H1 (cell line): Measurements from ENCODE around the gene CFAP221. TPM values are rescaled to one million over a fixed set of nuclear protein-coding genes. Genes with fewer than 3 reads are reported as not detected.

Experiments
- CTCF ChIA-PET: fragments of 300-600 bp; sonication (Branson Sonifier 250); formaldehyde crosslinking; loops from one replicate; lab custom pipeline; 2021; ENCODE audit not compliant: partially characterized antibody; lab: Charles Lee
- POLR2A ChIA-PET: fragments of 300-600 bp; sonication (Branson Sonifier 250); formaldehyde crosslinking; loops from one replicate; lab custom pipeline; 2021; ENCODE audit warnings: inconsistent platforms; ENCODE audit not compliant: partially characterized antibody; lab: Charles Lee
- DNase-seq, 2 experiments: peaks; one replicate each; pipeline versions ENCODE4 v3.0.0 to v3.0.0-alpha.2; 2010 to 2022; ENCODE audit warnings: low spot score in 2 of 2, low read depth in 1 of 2, mixed read lengths in 1 of 2
- FAIRE-seq: peaks from 2 replicates; lab custom pipeline; 2011; peaks lifted over from hg19 to GRCh38; lab: Jason Lieb, UNC
- H2AFZ ChIP-seq: 2 replicates; pipeline ENCODE4 v1.8.1; 2012; ENCODE audit warnings: low read length, inconsistent platforms
- H2AK5ac ChIP-seq: 2 replicates; pipeline ENCODE4 v1.6.1; 2013; ENCODE audit warnings: low read depth, low read length
- H2BK120ac ChIP-seq: replicated peaks from 2 replicates; pipeline ENCODE3; 2013; ENCODE audit warnings: low read depth, low read length, inconsistent platforms
- H2BK12ac ChIP-seq: 2 replicates; pipeline ENCODE4 v1.6.1; 2013; ENCODE audit warnings: low read depth, low read length
- H2BK15ac ChIP-seq: 2 replicates; pipeline ENCODE4 v1.6.1; 2013; ENCODE audit warnings: low read length
- H2BK20ac ChIP-seq: 2 replicates; pipeline ENCODE4 v1.6.1; 2013; ENCODE audit warnings: low read length
- H2BK5ac ChIP-seq: 2 replicates; pipeline ENCODE4 v1.6.1; 2013; ENCODE audit warnings: low read depth, low read length
- H3K14ac ChIP-seq: 2 replicates; pipeline ENCODE4 v1.6.1; 2013; ENCODE audit warnings: inconsistent platforms; ENCODE audit not compliant: insufficient read length
- H3K18ac ChIP-seq: 2 replicates; pipeline ENCODE4 v1.6.1; 2013; ENCODE audit warnings: low read length; ENCODE audit errors: extremely low read depth
- H3K23ac ChIP-seq: 2 replicates; pipeline ENCODE4 v1.6.1; 2013; ENCODE audit warnings: inconsistent platforms; ENCODE audit not compliant: insufficient read length
- H3K23me2 ChIP-seq: 2 replicates; pipeline ENCODE4 v1.6.1; 2013; ENCODE audit warnings: low read depth, low read length
- H3K27ac ChIP-seq: 2 replicates; pipeline ENCODE4 v1.6.1; 2011; ENCODE audit warnings: low read depth, low read length, inconsistent platforms
- H3K27me3 ChIP-seq, 4 experiments: replicated peaks in 1 of 4; 1 replicate in 1 of 4; 2 replicates in 3 of 4; pipeline versions ENCODE4 v1.6.1 to v1.8.1; 2011 to 2013; ENCODE audit warnings: low read length in 3 of 4, mild to moderate bottlenecking in 3 of 4, inconsistent platforms in 2 of 4, mixed read lengths in 2 of 4, moderate library complexity in 1 of 4; ENCODE audit not compliant: control insufficient read depth in 3 of 4, insufficient read depth in 3 of 4; ENCODE audit errors: extremely low read depth in 1 of 4
- H3K36me3 ChIP-seq, 4 experiments: 2 replicates each; pipeline versions ENCODE4 v1.6.1 to v1.8.1; 2011 to 2013; ENCODE audit warnings: mild to moderate bottlenecking in 4 of 4, low read length in 3 of 4, moderate library complexity in 2 of 4, control low read depth in 1 of 4, inconsistent platforms in 1 of 4; ENCODE audit not compliant: insufficient read depth in 4 of 4, control insufficient read depth in 2 of 4
- H3K4ac ChIP-seq: replicated peaks from 2 replicates; pipeline ENCODE3; 2013; ENCODE audit warnings: low read length, low read depth, mixed read lengths, inconsistent platforms; ENCODE audit not compliant: insufficient read length
- H3K4me1 ChIP-seq, 4 experiments: replicated peaks in 1 of 4; 1 replicate in 1 of 4; 2 replicates in 3 of 4; pipeline versions ENCODE4 v1.6.1 to v1.8.1; 2011 to 2013; ENCODE audit warnings: low read length in 3 of 4, inconsistent platforms in 2 of 4, mixed read lengths in 1 of 4; ENCODE audit not compliant: insufficient read depth in 4 of 4, control insufficient read depth in 3 of 4
- H3K4me2 ChIP-seq, 2 experiments: 2 replicates each; pipeline versions ENCODE4 v1.6.1 to v1.8.1; 2011 to 2013; ENCODE audit warnings: low read depth in 2 of 2, low read length in 2 of 2, control low read depth in 1 of 2, inconsistent platforms in 1 of 2, mild to moderate bottlenecking in 1 of 2; ENCODE audit not compliant: insufficient read depth in 1 of 2
- H3K4me3 ChIP-seq, 4 experiments: fragments of 200-600, 300-600 bp in 1 of 4; sonication (generic), shearing (Covaris generic), sonication (Bioruptor Twin) in 1 of 4; 2 replicates each; pipeline versions ENCODE4 v1.5.1 to v1.8.1; 2011 to 2016; ENCODE audit warnings: low read length in 4 of 4, low read depth in 3 of 4, control low read depth in 2 of 4, inconsistent platforms in 2 of 4, mild to moderate bottlenecking in 2 of 4, mixed read lengths in 1 of 4, moderate library complexity in 1 of 4; ENCODE audit not compliant: insufficient read depth in 2 of 4; ENCODE audit errors: extremely low read depth in 1 of 4
- H3K56ac ChIP-seq: replicated peaks from 2 replicates; pipeline ENCODE3; 2013; ENCODE audit warnings: low read depth, mild to moderate bottlenecking, mixed read lengths, low read length, inconsistent platforms; ENCODE audit not compliant: insufficient read length
- H3K79me1 ChIP-seq: 2 replicates; pipeline ENCODE4 v1.6.1; 2013; ENCODE audit warnings: low read depth, low read length, control low read depth
- H3K79me2 ChIP-seq, 2 experiments: 2 replicates each; pipeline versions ENCODE4 v1.6.1 to v1.8.1; 2012 to 2013; ENCODE audit warnings: low read length in 2 of 2, mild to moderate bottlenecking in 2 of 2, inconsistent platforms in 1 of 2; ENCODE audit not compliant: insufficient read depth in 2 of 2, control insufficient read depth in 1 of 2
- H3K9ac ChIP-seq, 4 experiments: replicated peaks in 1 of 4; 1 replicate in 1 of 4; 2 replicates in 3 of 4; pipeline versions ENCODE4 v1.6.1 to v1.8.1; 2011 to 2013; ENCODE audit warnings: low read depth in 3 of 4, low read length in 3 of 4, control low read depth in 2 of 4, mild to moderate bottlenecking in 2 of 4, moderate library complexity in 2 of 4, inconsistent platforms in 1 of 4; ENCODE audit errors: extremely low read depth in 1 of 4
- H3K9me3 ChIP-seq, 2 experiments: 2 replicates each; pipeline versions ENCODE4 v1.6.1 to v1.8.1; 2012 to 2013; ENCODE audit warnings: mild to moderate bottlenecking in 2 of 2, moderate library complexity in 2 of 2, control low read depth in 1 of 2, inconsistent platforms in 1 of 2, low read depth in 1 of 2, low read length in 1 of 2, mixed read lengths in 1 of 2; ENCODE audit not compliant: insufficient read depth in 2 of 2
- H4K20me1 ChIP-seq, 2 experiments: replicated peaks in 1 of 2; 2 replicates each; pipeline versions ENCODE3 to v1.8.1; 2011 to 2013; ENCODE audit warnings: inconsistent platforms in 2 of 2, low read length in 2 of 2, mild to moderate bottlenecking in 1 of 2; ENCODE audit not compliant: insufficient read depth in 2 of 2, control insufficient read depth in 1 of 2
- H4K5ac ChIP-seq: 2 replicates; pipeline ENCODE4 v1.6.1; 2013; ENCODE audit warnings: low read length, low read depth, mixed read lengths, inconsistent platforms; ENCODE audit not compliant: insufficient read length
- H4K8ac ChIP-seq: 2 replicates; pipeline ENCODE4 v1.8.0; 2013; ENCODE audit warnings: mild to moderate bottlenecking, moderate library complexity, low read length, inconsistent platforms; ENCODE audit not compliant: insufficient read depth; ENCODE audit errors: extremely low read depth
- H4K91ac ChIP-seq: replicated peaks from 2 replicates; pipeline ENCODE3; 2013; ENCODE audit warnings: low read length, mixed read lengths, inconsistent platforms; ENCODE audit not compliant: insufficient read length
- CHD2 ChIP-seq: IDR thresholded peaks from 2 replicates; pipeline ENCODE4 v1.6.1; 2012; ENCODE audit warnings: low read length, improper control_type of control experiment
- CTBP2 ChIP-seq: IDR thresholded peaks from 2 replicates; pipeline ENCODE4 v1.7.0; 2011; ENCODE audit warnings: borderline replicate concordance, mild to moderate bottlenecking, moderate library complexity, mixed read lengths, low read length; ENCODE audit not compliant: insufficient read depth, insufficient read length
- FOSL1 ChIP-seq: IDR thresholded peaks from 2 replicates; pipeline ENCODE4 v1.6.1; 2011; ENCODE audit warnings: mild to moderate bottlenecking, low read depth, low read length, moderate library complexity; ENCODE audit not compliant: insufficient read depth
- HDAC2 ChIP-seq, 2 experiments: fragments of 300-600 bp in 1 of 2; sonication (generic) in 1 of 2; IDR thresholded peaks; 2 replicates each; pipeline ENCODE4 v1.6.1; 2011 to 2012; ENCODE audit warnings: low read depth in 2 of 2, low read length in 2 of 2, mild to moderate bottlenecking in 2 of 2, moderate library complexity in 2 of 2, borderline replicate concordance in 1 of 2, inconsistent platforms in 1 of 2
- POLR2A ChIP-seq, 2 experiments: IDR thresholded peaks; 1 replicate in 1 of 2; 2 replicates in 1 of 2; pipeline ENCODE4 v1.6.1; 2011; ENCODE audit warnings: low read depth in 2 of 2, low read length in 2 of 2, mild to moderate bottlenecking in 2 of 2; ENCODE audit errors: control extremely low read depth in 1 of 2
- RAD21 ChIP-seq, 2 experiments: IDR thresholded peaks in 1 of 2; conservative IDR thresholded peaks in 1 of 2; 2 replicates each; pipeline ENCODE4 v1.6.1; 2011; ENCODE audit warnings: low read depth in 2 of 2, low read length in 2 of 2, improper control_type of control experiment in 1 of 2, inconsistent platforms in 1 of 2, mild to moderate bottlenecking in 1 of 2, moderate library complexity in 1 of 2
- SIN3A ChIP-seq, 2 experiments: IDR thresholded peaks in 1 of 2; conservative IDR thresholded peaks in 1 of 2; 2 replicates each; pipeline ENCODE4 v1.6.1; 2011 to 2012; ENCODE audit warnings: low read length in 2 of 2, improper control_type of control experiment in 1 of 2, low read depth in 1 of 2, mild to moderate bottlenecking in 1 of 2
- SP1 ChIP-seq: IDR thresholded peaks from 2 replicates; pipeline ENCODE4 v1.6.1; 2011; ENCODE audit warnings: low read depth, low read length
- TCF12 ChIP-seq: IDR thresholded peaks from 2 replicates; pipeline ENCODE4 v1.6.1; 2011; ENCODE audit warnings: low read depth, mild to moderate bottlenecking, low read length
- YY1 ChIP-seq: IDR thresholded peaks from 2 replicates; pipeline ENCODE4 v1.6.1; 2011; ENCODE audit warnings: low read depth, mild to moderate bottlenecking, low read length
- WGBS, 2 experiments: shearing (Covaris generic) in 1 of 2; methylation state at CpG; one replicate each; pipeline versions ENCODE4 v1.1.6 to v1.1.7; 2013 to 2015; ENCODE audit warnings: low lambda C conversion rate in 2 of 2, mixed read lengths in 2 of 2, inconsistent platforms in 1 of 2, low coverage in 1 of 2, missing lambda C conversion rate in 1 of 2; ENCODE audit not compliant: insufficient replicate concordance in 2 of 2, insufficient coverage in 1 of 2, insufficient read length in 1 of 2; ENCODE audit errors: extremely low coverage in 1 of 2, missing lambda C conversion rate in 1 of 2; 5-methylcytosine and 5-hydroxymethylcytosine counted together
- polyA plus RNA-seq, 7 experiments: library from polyadenylated mRNA; depleted of rRNA in 3 of 7; stranded (reverse) in 5 of 7; unstranded in 2 of 7; fragments of >200 nt in 5 of 7; fragments of 200-250 nt in 2 of 7; gene quantifications; 1 replicate in 5 of 7; 2 replicates in 1 of 7; 4 replicates in 1 of 7; pipeline versions ENCODE4 v1.2.1 to v1.2.3, GENCODE V29; 2011 to 2013; ENCODE audit warnings: missing spikeins in 2 of 7, mixed read lengths in 2 of 7
- total RNA-seq: library from RNA; stranded (reverse); fragmentation: NEBNext Ultra II Directional; extraction: Animal tissue kit (Norgen Biotek cat#: 25700); gene quantifications from 2 replicates; pipeline ENCODE4 v1.2.1, GENCODE V29; 2021
- TF ChIP-seq, protein P1 (sequence below): IDR thresholded peaks from 2 replicates; pipeline ENCODE4 v1.6.1; 2011; ENCODE audit warnings: low read depth, mild to moderate bottlenecking, low read length; ENCODE audit not compliant: insufficient read depth

CFAP221 gene
- total and polyA plus RNA-seq, 2 of the 8 experiments (the other 6 are each of a cell fraction or from before 2014, with no cell fraction given) = 0.14 to 0.71 TPM

DNA sequence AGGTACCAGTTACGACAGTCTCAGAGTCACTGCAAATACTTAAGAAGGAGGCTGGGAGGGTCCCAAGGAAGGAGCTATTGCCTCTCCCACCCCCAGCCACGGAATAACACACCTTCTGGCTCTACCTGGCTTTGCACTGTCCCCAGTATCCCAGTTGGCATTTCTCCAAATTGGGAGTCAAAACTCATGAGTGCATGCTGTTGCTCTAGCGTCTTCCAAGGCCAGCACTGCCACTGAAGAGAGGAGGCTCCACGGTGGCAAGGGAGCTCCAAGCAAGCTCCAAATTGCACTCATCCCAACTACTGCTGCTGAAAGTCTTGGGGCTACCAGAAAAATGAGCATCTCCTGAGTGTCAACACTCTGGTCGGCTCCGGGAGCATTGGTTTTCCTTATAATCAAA, 21.6 kb upstream of the CFAP221 start:
- Histone ChIP-seq H3K56ac (no peak overlapping the region), H3K4ac (no peak overlapping the region), H3K9me3 (no peaks in the 10 kb centered on the region), H2AFZ (no peak overlapping the region), H3K79me2 (no peaks in the 10 kb centered on the region), H3K23me2 (peaks cover 9% of the 10 kb centered on the region; the same call in 1 of the 2 replicates), H3K18ac (no peak overlapping the region), H2BK120ac (no peak overlapping the region), H3K14ac (no peak overlapping the region)
- TF ChIP-seq POLR2A (IDR thresholded peaks at IDR 0.05; ENCODE audit: control extremely low read depth in 1 of 2, low read depth in 2 of 2, low read length in 2 of 2) (no peak), CTBP2 (no peak), SIN3A (conservative IDR thresholded peaks at IDR 0.05 in 1 of 2, IDR thresholded peaks at IDR 0.05 in 1 of 2; ENCODE audit: low read depth in 1 of 2, low read length in 2 of 2) (no peak), SP1 (no peak), HDAC2 (IDR thresholded peaks at IDR 0.05; ENCODE audit: borderline replicate concordance in 1 of 2, low read depth in 2 of 2, low read length in 2 of 2) (no peak), TCF12 (no peak), RAD21 (IDR thresholded peaks at IDR 0.05 in 1 of 2, conservative IDR thresholded peaks at IDR 0.05 in 1 of 2; ENCODE audit: low read depth in 2 of 2, low read length in 2 of 2) (no peak), FOSL1 (no peak), CHD2 (no peak), YY1 (no peak)
- TF ChIP-seq, protein P1, sequence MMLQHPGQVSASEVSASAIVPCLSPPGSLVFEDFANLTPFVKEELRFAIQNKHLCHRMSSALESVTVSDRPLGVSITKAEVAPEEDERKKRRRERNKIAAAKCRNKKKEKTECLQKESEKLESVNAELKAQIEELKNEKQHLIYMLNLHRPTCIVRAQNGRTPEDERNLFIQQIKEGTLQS = no peak
- TF ChIP-seq, all 59 proteins: peak for 0
- no peak overlapping the region for H2BK5ac ChIP-seq
- H3K79me1 ChIP-seq = no peaks in the 10 kb centered on the region
- no peak overlapping the region for H4K5ac ChIP-seq
- no peak overlapping the region for H2BK12ac ChIP-seq
- ChIA-PET POLR2A (no interaction called here), CTCF (interaction anchor here (0.6 to 2.1 kb wide), 7 partner anchors 8 to 644 kb away, joined by 3 to 6 read pairs (median 4); no protein-coding TSS in a partner anchor)
- H4K91ac ChIP-seq = no peak overlapping the region
- H3K27ac ChIP-seq = no peak overlapping the region
- no peak overlapping the region for H3K4me3 ChIP-seq
- FAIRE-seq (no peak), DNase-seq (no peak)
- no peak overlapping the region; a peak in 1 of 4 replicates for H3K4me2 ChIP-seq
- H2BK15ac ChIP-seq = no peak overlapping the region
- H3K23ac ChIP-seq = no peak overlapping the region
- H2AK5ac ChIP-seq = no peak overlapping the region
- no peak overlapping the region for H4K8ac ChIP-seq
- no peak overlapping the region for H3K9ac ChIP-seq
- no peak overlapping the region for H2BK20ac ChIP-seq
- H4K20me1 ChIP-seq = no peaks in the 10 kb centered on the region
- WGBS, 2 experiments = 58% methylated on average over 6 of the region's 6 CpGs; no CpG with 5 or more reads in 1 of the 2 experiments
- peaks cover 0 to 10% (median 5%) of the 10 kb centered on the region in 4 experiments; a peak in 4 of 7 replicates for H3K4me1 ChIP-seq
- no peaks in the 10 kb centered on the region for H3K36me3 ChIP-seq
- H3K27me3 ChIP-seq = peaks cover 17 to 36% (median 34%) of the 10 kb centered on the region in 4 experiments
